KMS-11 (cell line): Measurements from ENCODE around the gene CAVIN4.

Experiments used
- H2AFZ ChIP-seq: fragments of 200-600 bp; sonication (generic); 2 replicates; pipeline ENCODE4 v1.6.1; 2016; ENCODE audit warnings: antibody characterized with exemption, mixed run types, low read depth
- H3K27ac ChIP-seq: fragments of 200-600 bp; sonication (generic); 2 replicates; pipeline ENCODE4 v1.6.1; 2016; ENCODE audit warnings: mild to moderate bottlenecking, mixed run types
- H3K27me3 ChIP-seq: fragments of 200-600 bp; sonication (generic); 2 replicates; pipeline ENCODE4 v1.6.1; 2017; ENCODE audit warnings: mild to moderate bottlenecking, low read depth, mixed run types, moderate library complexity; ENCODE audit not compliant: insufficient read depth
- H3K36me3 ChIP-seq: fragments of 200-600 bp; sonication (generic); 2 replicates; pipeline ENCODE4 v1.6.1; 2017; ENCODE audit warnings: mild to moderate bottlenecking, mixed run types; ENCODE audit not compliant: insufficient read depth
- H3K4me1 ChIP-seq: fragments of 200-600 bp; sonication (generic); 2 replicates; pipeline ENCODE4 v1.6.1; 2016; ENCODE audit warnings: mild to moderate bottlenecking, low read depth, mixed run types; ENCODE audit not compliant: poor library complexity, severe bottlenecking
- H3K4me2 ChIP-seq: fragments of 200-600 bp; sonication (generic); 2 replicates; pipeline ENCODE4 v1.7.0; 2016; ENCODE audit warnings: mild to moderate bottlenecking, mixed run types
- H3K4me3 ChIP-seq: fragments of 200-600 bp; sonication (generic); IDR thresholded peaks from 2 replicates; pipeline ENCODE4 v1.6.1; 2017; ENCODE audit warnings: low read depth, low read length, mixed read lengths; ENCODE audit not compliant: insufficient read depth
- H3K79me2 ChIP-seq: fragments of 200-600 bp; sonication (generic); 2 replicates; pipeline ENCODE4 v1.6.1; 2016; ENCODE audit warnings: low read depth, mixed run types; ENCODE audit not compliant: insufficient read depth
- H3K9ac ChIP-seq: fragments of 200-600 bp; sonication (generic); 2 replicates; pipeline ENCODE4 v1.6.1; 2016; ENCODE audit warnings: mild to moderate bottlenecking, mixed run types
- H4K20me1 ChIP-seq: fragments of 200-600 bp; sonication (generic); 2 replicates; pipeline ENCODE4 v1.6.1; 2016; ENCODE audit warnings: mild to moderate bottlenecking, mixed run types; ENCODE audit not compliant: insufficient read depth
- TF ChIP-seq, protein P1 (sequence below): fragments of 200-600 bp; sonication (generic); conservative IDR thresholded peaks from 2 replicates; pipeline ENCODE4 v1.6.1; 2017; ENCODE audit warnings: low read depth, mild to moderate bottlenecking, antibody characterized with exemption, low read length, moderate library complexity, mixed read lengths

The CAVIN4 gene, protein sequence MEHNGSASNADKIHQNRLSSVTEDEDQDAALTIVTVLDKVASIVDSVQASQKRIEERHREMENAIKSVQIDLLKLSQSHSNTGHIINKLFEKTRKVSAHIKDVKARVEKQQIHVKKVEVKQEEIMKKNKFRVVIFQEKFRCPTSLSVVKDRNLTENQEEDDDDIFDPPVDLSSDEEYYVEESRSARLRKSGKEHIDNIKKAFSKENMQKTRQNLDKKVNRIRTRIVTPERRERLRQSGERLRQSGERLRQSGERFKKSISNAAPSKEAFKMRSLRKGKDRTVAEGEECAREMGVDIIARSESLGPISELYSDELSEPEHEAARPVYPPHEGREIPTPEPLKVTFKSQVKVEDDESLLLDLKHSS

DNA sequence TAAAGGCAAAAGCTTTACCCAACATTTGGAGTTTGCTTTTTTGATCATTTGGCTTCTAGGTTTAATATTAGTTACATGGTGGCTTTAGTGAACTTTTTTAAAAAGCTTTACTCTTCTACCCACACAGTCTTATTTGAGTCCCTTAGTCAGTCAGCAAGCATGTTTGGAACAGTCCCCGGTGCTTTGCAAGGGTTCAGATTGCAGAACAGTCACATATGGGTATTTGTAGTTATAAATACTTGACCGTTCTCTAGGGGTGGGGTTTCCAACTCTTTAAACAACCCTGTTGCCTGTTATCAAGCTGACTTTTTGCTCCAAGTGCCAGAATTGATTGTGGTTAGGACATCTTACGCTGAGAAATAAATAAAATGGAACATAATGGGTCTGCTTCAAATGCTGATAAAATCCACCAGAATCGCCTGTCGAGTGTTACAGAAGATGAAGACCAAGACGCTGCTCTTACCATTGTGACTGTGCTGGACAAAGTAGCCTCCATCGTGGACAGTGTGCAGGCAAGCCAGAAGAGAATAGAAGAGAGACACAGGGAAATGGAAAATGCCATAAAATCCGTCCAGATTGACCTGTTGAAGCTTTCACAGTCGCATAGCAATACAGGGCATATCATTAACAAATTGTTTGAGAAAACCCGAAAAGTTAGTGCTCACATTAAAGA is at the start of gene CAVIN4:
TSS of gene CAVIN4 (plus strand) at position 304 of the 673 bp plus-strand sequence. CDS start at position 369, 65 bp downstream.
- no peak within 1 kb of the TSS for H2AFZ ChIP-seq
- no peak within 1 kb of the TSS for H3K27ac ChIP-seq
- no peak within 1 kb of the TSS for H3K4me3 ChIP-seq
- H3K9ac ChIP-seq, result no peak within 1 kb of the TSS
- H3K36me3 ChIP-seq, result no peaks in the 10 kb centered on the region
- no peaks in the 10 kb centered on the region for H4K20me1 ChIP-seq
- TF ChIP-seq, protein P1, sequence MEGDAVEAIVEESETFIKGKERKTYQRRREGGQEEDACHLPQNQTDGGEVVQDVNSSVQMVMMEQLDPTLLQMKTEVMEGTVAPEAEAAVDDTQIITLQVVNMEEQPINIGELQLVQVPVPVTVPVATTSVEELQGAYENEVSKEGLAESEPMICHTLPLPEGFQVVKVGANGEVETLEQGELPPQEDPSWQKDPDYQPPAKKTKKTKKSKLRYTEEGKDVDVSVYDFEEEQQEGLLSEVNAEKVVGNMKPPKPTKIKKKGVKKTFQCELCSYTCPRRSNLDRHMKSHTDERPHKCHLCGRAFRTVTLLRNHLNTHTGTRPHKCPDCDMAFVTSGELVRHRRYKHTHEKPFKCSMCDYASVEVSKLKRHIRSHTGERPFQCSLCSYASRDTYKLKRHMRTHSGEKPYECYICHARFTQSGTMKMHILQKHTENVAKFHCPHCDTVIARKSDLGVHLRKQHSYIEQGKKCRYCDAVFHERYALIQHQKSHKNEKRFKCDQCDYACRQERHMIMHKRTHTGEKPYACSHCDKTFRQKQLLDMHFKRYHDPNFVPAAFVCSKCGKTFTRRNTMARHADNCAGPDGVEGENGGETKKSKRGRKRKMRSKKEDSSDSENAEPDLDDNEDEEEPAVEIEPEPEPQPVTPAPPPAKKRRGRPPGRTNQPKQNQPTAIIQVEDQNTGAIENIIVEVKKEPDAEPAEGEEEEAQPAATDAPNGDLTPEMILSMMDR, result no peak
- peaks cover 28% of the 10 kb centered on the region for H3K4me1 ChIP-seq
- H3K79me2 ChIP-seq, result no peaks in the 10 kb centered on the region
- H3K4me2 ChIP-seq, result no peak within 1 kb of the TSS
- no peaks in the 10 kb centered on the region for H3K27me3 ChIP-seq

DNA sequence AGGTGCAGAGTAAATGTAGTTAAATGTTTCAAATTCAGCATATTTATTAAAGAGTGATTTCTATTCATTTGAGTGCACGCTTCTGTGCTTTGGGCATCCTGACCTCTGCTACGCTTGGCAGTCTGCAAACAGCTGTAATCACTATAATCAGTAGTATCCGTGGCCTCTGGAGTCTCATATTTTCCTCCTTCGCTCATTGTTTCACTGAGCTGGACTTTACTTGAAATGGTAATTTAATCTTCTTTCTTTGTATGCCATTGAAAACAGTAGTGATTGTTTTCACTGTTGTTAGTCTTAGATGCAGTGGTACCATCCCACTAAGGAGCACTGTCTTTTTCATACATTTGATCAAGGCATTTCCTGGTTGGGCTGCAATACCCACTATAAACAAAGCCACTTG is 43.5 kb upstream of the CAVIN4 start:
- TF ChIP-seq, protein P1, result no peak
- no peak overlapping the region for H2AFZ ChIP-seq

DNA sequence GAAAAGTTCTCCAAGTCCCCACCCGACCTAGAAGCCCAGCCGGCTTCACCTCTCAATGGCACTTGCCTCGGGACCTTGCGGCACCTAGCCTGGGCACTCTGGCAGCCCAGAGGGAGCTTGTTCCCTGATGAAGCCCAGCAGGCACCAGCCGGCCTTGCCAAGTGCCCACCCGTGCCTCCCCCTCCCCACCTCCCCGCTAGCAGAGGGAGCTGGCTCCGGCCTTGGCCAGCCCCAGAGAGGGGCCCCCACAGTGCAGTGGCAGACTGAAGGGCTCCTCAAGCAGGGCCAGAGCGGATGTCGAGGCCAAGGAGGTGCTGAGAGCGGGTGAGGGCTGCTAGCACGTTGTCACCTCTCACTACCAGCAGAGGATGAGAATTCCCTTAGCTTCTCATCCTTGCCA is 37.6 kb upstream of the CAVIN4 start:
- Histone ChIP-seq H2AFZ (no peak overlapping the region), H3K27me3 (no peaks in the 10 kb centered on the region), H3K4me2 (no peak overlapping the region), H3K79me2 (no peaks in the 10 kb centered on the region), H4K20me1 (no peaks in the 10 kb centered on the region), H3K36me3 (no peaks in the 10 kb centered on the region), H3K4me3 (no peak overlapping the region), H3K4me1 (no peaks in the 10 kb centered on the region), H3K9ac (no peak overlapping the region), H3K27ac (no peak overlapping the region)
- TF ChIP-seq, protein P1, result no peak

More for the DNA sequence above, 43.5 kb upstream of the CAVIN4 start:
- Histone ChIP-seq H3K27me3 (no peaks in the 10 kb centered on the region), H3K36me3 (no peaks in the 10 kb centered on the region), H3K9ac (no peak overlapping the region), H3K79me2 (no peaks in the 10 kb centered on the region), H4K20me1 (no peaks in the 10 kb centered on the region), H3K4me3 (no peak overlapping the region), H3K4me2 (no peak overlapping the region), H3K27ac (no peak overlapping the region), H3K4me1 (no peaks in the 10 kb centered on the region)

DNA sequence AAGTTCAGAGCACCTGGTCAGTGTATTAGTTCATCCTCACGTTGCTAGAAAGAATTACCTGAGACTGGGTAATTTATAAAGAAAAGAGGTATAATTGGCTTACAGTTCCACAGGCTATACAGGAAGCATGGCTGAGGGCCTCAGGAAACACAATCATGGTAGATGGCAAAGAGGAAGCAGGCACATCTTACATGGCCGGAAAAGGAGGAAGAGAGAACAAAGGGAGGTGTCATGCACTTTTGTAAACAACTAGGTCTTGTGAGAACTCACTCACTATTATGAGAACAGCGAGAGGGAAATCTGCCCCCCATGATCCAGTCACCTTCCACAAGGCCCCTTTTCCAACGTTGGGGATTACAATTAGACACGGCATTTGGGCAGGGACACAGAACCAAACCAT is 28.8 kb upstream of the CAVIN4 start:
- Histone ChIP-seq H3K4me2 (no peak overlapping the region), H2AFZ (no peak overlapping the region), H3K36me3 (no peaks in the 10 kb centered on the region), H3K27me3 (no peaks in the 10 kb centered on the region), H4K20me1 (no peaks in the 10 kb centered on the region), H3K9ac (no peak overlapping the region), H3K4me1 (peaks cover 10% of the 10 kb centered on the region), H3K4me3 (no peak overlapping the region), H3K27ac (no peak overlapping the region), H3K79me2 (no peaks in the 10 kb centered on the region)
- TF ChIP-seq, protein P1, result no peak
